ENCODE data around the gene SSNA1. TPM values are rescaled to one million over a fixed set of nuclear protein-coding genes. Genes with fewer than 3 reads are reported as not detected.
A peak's percentile ranks its signal among the peaks of the same experiment; 100 is the strongest.

The SSNA1 gene
- total and polyA plus RNA-seq, 9 of the 15 experiments (the other 6 are each of a cell fraction or from before 2014, with no cell fraction given): 1.9 to 130 (median 57.1) TPM

- in situ Hi-C loops (cut with MboI) (no loop called here), intact Hi-C loops (cut with micrococcal nuclease) (no loop called here)
- ChIA-PET CTCF (ENCODE audit: low intra/inter-chr PET ratio) (no interaction called here), POLR2A (interaction anchor here (0.9 to 6.7 kb wide), 3 partner anchors 12 to 28 kb away, joined by 4 to 56 read pairs (median 5); partner anchors contain the start of genes NDOR1, TMEM203 and TPRN)
- no peak overlapping the region for H3K4me3 ChIP-seq
- no peak overlapping the region for H3K4me2 ChIP-seq (ENCODE audit: insufficient read depth, low read length)
- H3K9me1 ChIP-seq (ENCODE audit: control insufficient read depth, insufficient read depth, low read length): no peaks in the 10 kb centered on the region
- H3K27me3 ChIP-seq (ENCODE audit: control insufficient read depth in 2 of 2, insufficient read depth in 2 of 2, low read length in 2 of 2): no peaks in the 10 kb centered on the region
- no peaks in the 10 kb centered on the region for H3K9me3 ChIP-seq (replicated peaks; ENCODE audit: control insufficient read depth, insufficient read depth, low read depth, low read length)
- H3K9ac ChIP-seq (ENCODE audit: insufficient read depth in 1 of 2, low read depth in 2 of 2, low read length in 2 of 2): peak overlapping the region in 1 of 2 experiments; percentile 66; a peak in 2 of 4 replicates
- FAIRE-seq: no peak
- WGBS (ENCODE audit: insufficient coverage, low coverage, missing lambda C conversion rate): 74% methylated on average over 3 of the region's 3 CpGs
- BruUV-seq (replicated peaks): no TSS peak
- H3K27ac ChIP-seq (ENCODE audit: extremely low read depth, low read depth, low read length): no peak overlapping the region
- peaks cover 8% of the 10 kb centered on the region for H4K20me1 ChIP-seq (replicated peaks; ENCODE audit: control insufficient read depth, insufficient read depth, low read length)
- H3K4me1 ChIP-seq (replicated peaks in 1 of 2; ENCODE audit: control insufficient read depth in 2 of 2, insufficient read depth in 2 of 2, low read length in 2 of 2): peaks cover 20 to 97% of the 10 kb centered on the region in 2 experiments
- DNase-seq (ENCODE audit: extremely low read depth in 1 of 4, low spot score in 3 of 4): no peak
- H3K36me3 ChIP-seq (ENCODE audit: control insufficient read depth, insufficient read depth, low read length): peaks cover 46% of the 10 kb centered on the region; the same call in 2 of the 3 replicates
- ATAC-seq: no peak
- H3K79me2 ChIP-seq (ENCODE audit: control insufficient read depth, insufficient read depth, low read length): peaks cover 49% of the 10 kb centered on the region
- no peak overlapping the region for H2AFZ ChIP-seq (ENCODE audit: low read depth, low read length)
- TF ChIP-seq, protein P1, sequence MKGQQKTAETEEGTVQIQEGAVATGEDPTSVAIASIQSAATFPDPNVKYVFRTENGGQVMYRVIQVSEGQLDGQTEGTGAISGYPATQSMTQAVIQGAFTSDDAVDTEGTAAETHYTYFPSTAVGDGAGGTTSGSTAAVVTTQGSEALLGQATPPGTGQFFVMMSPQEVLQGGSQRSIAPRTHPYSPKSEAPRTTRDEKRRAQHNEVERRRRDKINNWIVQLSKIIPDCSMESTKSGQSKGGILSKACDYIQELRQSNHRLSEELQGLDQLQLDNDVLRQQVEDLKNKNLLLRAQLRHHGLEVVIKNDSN (CRISPR knock-in tag; IDR thresholded peaks at IDR 0.05): no peak
- TF ChIP-seq FOXA3 (CRISPR knock-in tag; conservative IDR thresholded peaks at IDR 0.05 in 1 of 2, IDR thresholded peaks at IDR 0.05 in 1 of 2): no peak
- no peak for TF ChIP-seq DLX4 (CRISPR knock-in tag; IDR thresholded peaks at IDR 0.05)
- TF ChIP-seq NFIX (CRISPR knock-in tag; IDR thresholded peaks at IDR 0.05; ENCODE audit: low read depth): no peak
- no peak for TF ChIP-seq TRIM28 (IDR thresholded peaks at IDR 0.05)
- TF ChIP-seq, protein P2, sequence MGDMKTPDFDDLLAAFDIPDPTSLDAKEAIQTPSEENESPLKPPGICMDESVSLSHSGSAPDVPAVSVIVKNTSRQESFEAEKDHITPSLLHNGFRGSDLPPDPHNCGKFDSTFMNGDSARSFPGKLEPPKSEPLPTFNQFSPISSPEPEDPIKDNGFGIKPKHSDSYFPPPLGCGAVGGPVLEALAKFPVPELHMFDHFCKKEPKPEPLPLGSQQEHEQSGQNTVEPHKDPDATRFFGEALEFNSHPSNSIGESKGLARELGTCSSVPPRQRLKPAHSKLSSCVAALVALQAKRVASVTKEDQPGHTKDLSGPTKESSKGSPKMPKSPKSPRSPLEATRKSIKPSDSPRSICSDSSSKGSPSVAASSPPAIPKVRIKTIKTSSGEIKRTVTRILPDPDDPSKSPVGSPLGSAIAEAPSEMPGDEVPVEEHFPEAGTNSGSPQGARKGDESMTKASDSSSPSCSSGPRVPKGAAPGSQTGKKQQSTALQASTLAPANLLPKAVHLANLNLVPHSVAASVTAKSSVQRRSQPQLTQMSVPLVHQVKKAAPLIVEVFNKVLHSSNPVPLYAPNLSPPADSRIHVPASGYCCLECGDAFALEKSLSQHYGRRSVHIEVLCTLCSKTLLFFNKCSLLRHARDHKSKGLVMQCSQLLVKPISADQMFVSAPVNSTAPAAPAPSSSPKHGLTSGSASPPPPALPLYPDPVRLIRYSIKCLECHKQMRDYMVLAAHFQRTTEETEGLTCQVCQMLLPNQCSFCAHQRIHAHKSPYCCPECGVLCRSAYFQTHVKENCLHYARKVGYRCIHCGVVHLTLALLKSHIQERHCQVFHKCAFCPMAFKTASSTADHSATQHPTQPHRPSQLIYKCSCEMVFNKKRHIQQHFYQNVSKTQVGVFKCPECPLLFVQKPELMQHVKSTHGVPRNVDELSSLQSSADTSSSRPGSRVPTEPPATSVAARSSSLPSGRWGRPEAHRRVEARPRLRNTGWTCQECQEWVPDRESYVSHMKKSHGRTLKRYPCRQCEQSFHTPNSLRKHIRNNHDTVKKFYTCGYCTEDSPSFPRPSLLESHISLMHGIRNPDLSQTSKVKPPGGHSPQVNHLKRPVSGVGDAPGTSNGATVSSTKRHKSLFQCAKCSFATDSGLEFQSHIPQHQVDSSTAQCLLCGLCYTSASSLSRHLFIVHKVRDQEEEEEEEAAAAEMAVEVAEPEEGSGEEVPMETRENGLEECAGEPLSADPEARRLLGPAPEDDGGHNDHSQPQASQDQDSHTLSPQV (IDR thresholded peaks at IDR 0.05): no peak
- TF ChIP-seq HDGF (IDR thresholded peaks at IDR 0.05): no peak
- TF ChIP-seq ZNF282 (CRISPR knock-in tag; IDR thresholded peaks at IDR 0.05): no peak
- TF ChIP-seq TAF15 (IDR thresholded peaks at IDR 0.05; ENCODE audit: low read depth, low read length): no peak
- TF ChIP-seq, protein P3, sequence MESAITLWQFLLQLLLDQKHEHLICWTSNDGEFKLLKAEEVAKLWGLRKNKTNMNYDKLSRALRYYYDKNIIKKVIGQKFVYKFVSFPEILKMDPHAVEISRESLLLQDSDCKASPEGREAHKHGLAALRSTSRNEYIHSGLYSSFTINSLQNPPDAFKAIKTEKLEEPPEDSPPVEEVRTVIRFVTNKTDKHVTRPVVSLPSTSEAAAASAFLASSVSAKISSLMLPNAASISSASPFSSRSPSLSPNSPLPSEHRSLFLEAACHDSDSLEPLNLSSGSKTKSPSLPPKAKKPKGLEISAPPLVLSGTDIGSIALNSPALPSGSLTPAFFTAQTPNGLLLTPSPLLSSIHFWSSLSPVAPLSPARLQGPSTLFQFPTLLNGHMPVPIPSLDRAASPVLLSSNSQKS (CRISPR knock-in tag; IDR thresholded peaks at IDR 0.05): no peak
- TF ChIP-seq ZNF224 (CRISPR knock-in tag; IDR thresholded peaks at IDR 0.05): no peak
These were observed 2.8 kb downstream of the SSNA1 start for GRCh38 chr9:137191245-137191644.
